CD4-positive, alpha-beta T cell treated with Interferon gamma for 1 hour (primary cell): ENCODE data around the gene ENOX2.
"Not testable (repeated sequence)": the region's sequence is repeated elsewhere in the genome, so short reads cannot be mapped to it uniquely, and the experiment has no call there.

Experiments
- DNase-seq: peaks from one replicate; pipeline ENCODE4 v3.0.0-alpha.2; 2020

Gene ENOX2

DNA sequence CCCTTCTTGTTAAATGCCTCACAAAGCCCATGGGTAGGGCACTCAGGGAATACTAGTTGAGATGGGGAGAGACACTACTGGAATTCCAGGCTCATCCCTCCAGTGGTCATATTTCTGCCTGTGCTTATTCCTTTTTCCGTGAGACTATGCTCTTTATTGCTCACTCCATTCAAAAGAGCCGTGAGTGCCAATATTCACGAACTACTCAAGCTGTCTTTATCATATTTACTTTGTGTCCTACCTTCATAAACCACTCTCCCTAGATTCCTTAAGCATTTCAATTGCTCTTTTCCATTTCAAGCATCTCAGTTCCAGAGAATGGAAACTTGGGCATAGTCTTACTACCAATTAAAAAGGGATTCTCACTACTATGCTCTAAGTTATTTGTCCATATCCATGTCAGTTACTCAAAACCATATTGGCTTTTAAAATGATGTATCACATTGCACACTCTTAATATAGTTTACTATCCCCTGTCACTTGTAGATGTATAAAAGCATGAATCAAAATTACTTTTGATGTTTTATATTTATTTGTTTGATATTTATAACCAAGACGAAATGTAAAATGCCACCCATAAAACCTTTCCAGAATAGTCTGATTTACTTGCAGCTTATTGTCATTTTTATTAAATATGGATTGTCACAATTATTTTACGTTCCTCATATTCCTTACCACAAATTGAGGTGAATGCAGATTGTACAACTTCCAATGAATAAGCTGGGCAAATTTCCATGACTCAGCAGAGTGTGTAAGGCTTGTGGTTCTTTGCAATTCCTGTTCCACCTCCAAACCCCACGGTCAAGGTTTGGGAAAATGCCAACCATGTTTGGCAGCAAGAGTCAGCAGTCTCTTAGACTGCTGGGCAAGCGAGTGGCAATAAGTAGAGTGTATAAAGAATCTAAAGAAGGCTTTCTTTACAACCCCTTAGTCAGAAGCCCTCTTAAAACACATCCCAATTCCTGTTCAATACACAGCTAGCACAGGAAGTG, 24.4 kb downstream of the ENOX2 start:
- no peak for DNase-seq

DNA sequence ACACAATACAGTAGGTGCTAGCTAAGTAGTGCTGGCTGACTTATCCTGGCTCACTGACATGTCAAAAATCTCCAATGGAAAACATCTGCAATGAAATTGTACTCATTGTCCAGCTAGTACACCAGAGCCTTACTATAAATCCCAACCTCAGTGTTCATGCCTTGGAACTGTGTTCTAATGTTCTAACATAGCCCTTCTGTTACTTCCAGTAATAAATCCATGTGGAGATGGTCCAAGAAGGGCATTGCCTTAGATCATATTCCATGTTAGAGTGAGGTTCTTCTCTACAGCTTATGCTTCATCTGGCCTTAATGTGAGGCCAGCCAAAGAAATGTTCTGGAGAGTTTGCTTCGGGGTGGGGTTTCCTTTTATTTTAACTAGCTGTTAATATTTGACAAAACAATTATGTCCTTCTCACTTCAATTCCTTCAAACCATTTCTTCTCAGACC, 25.1 kb downstream of the ENOX2 start:
- no peak for DNase-seq

DNA sequence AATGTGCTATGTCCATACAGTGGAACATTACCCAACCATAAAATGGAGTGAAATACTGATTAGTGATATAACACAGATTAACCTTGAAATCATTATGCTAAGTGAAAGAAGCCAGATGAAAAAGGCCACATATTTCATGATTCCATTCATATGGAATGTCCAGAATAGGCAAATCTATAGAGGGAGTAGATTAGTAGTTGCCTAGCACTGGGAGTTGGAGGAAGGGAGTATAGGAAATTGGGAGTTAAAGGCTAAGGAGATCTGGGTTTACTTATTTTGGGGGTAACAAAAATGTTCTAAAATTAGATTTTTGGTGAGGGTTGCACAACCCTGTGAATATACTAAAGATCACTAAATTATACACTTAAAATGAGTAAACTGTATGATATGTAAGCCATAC, 26.8 kb downstream of the ENOX2 start:
- no peak for DNase-seq

DNA sequence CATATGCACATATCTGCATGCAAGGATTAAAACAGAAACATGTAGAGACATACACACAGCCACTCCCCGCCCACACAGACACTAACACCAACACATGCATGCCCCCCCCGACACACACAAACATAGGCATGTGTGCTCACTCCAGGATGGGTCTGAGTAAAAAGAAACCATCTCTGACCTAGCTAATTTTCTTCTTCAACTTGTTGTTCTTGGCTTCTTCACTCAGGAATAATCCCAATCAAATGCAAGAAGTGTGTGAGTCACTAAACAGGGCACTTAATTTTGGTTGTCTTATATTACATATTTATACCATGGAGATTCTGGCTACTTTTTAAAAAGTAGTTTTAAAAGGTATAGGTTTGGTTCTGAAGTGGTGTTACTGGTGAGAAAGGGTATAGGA, 28.3 kb downstream of the ENOX2 start:
- no peak for DNase-seq

DNA sequence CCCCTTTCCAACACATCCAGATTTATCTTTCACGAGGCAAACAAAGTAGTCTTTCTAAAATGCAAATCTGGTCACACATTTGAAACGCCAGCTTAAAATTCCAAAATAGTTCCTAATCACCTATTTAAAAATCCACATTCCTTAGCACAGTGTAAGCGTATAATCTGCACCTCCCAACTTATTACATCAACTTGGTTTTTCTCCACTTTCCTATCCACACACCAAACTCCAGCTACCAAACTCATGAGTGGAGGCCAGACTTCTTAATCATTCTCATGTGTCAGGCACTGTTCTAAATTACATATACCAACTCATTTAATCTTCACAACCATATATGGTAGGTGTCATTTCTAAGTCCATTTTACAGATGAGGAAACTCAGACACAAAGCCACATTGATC, 33.8 kb downstream of the ENOX2 start:
- DNase-seq, result no peak

DNA sequence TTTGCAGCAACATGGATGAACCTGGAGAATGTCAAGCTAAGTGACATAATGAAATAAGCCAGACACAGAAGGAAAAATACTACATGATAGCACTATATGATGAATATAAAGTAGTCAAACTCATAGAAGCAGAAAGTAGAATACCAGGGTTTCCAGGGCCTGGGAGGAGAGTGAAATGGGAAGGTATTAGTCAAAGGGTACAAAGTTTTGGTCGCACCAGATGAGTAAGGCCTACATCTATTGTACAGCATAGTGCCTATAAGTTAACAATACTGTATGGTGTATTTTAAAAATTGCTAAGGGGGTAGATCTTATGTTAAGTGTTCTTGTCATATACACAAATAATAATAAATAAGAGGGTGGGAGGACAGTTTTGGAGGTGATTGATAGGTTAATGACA, 41.5 kb downstream of the ENOX2 start:
- no peak for DNase-seq

DNA sequence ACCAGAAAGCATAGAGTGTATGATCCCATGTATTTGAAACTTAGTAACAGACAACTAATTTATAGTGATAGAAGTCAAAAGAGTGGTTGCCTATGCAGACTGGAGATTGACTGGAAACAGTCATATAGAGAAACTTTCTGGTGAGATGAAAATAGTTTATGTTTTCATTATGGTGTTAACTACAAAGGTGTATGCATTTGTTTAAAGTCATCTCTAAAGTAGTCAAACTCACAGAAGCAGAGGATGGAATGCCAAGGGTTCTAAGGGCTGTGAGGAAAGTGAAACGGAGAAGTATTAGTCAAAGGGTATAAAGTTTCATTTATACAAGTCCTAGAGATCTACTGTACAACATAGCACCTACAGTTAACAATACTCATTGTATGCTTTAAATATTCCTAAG, 45.8 kb downstream of the ENOX2 start:
- no peak for DNase-seq

DNA sequence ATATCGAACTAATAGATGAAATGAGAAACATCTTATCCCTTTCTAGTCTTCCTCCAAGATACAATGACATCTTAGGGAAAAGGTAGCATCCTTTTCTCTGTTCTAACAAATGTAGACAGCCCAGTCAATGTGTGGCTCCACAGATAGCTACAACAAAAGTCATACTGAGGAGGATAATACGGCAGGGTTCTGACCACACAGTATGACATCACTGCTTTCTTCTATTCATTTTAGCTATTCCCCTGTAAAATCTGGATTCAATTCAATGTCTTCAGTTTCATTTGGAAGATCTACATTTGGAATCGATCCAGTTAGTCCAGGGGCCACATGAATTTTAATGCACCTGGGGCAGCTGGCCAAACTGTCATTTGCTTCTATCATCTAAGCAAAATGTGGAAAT, 51.4 kb downstream of the ENOX2 start:
- no peak for DNase-seq

DNA sequence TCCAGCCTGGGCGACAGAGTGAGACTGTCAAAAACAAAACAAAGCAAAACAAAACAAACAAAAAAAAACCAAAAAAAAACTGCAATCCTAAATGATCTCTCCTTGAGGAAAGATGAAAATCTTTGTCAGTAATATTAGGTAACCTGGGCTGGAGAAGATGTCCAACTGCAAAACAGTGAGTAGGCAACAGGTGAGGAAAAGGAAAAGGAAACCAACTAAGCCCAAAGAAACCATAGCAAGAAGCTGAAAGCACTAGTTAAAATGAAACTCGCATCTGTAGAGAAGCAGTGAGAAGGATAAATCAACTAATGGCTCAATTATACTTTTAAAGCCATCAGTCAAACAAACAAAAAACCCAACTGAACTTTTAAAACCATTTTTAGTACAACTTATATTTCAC, 54.2 kb downstream of the ENOX2 start:
- no peak for DNase-seq

DNA sequence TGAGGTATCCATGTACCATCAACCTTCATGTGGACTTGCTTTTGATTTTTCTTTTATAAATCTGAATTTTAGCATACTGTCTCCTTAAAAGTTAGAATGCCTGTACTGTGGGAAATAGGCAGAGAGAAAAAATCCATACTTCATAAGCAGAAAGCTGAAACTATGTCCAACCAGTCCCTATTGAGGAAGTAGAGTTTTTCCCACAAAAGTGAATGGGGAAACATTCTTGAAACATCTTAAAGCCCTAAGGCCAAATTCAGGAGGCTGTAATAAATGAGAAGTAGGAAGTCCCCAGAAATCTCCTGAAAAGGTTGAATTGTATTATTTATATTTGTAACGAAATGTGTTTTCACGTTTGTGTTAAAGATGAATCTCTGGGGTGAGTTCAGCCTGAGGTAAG, 56.3 kb downstream of the ENOX2 start:
- DNase-seq, result no peak

DNA sequence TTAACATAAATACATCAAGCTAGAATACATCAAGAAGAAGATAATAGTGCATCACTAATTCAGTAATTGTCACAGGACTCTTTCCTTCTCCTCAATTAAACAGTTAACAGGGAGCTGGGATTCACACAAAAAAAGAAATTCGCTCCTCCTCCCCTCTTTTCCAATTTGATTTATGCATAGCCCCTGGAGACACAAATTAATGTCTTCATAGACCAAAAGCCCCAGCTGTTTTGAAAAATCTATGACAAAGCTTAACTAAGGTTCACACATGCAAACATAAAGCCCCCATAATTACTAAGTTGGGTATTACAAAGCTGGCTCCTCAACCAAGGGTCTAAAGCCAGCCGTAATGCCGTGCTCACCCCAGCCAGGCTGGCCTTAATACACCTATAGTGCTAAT, 61.2 kb downstream of the ENOX2 start:
- DNase-seq, result no peak

DNA sequence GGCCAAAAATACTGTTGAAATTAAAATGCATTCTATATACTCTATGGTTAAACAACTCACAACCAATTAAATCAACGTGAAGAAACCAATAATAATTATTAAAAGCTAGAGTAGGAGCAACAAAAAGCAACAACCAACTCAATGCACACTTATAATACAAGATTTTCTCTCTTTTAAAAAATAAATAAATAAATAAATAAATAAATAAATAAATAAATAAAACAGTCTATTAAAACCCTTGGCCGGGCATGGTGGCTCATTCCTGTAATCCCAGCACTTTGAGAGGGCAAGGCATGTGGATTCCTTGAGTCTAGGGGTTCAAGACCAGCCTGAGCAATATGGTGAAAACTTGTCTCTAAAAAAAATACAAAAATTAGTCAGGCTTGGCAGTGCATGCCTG, 62.7 kb downstream of the ENOX2 start:
- DNase-seq, result no peak

DNA sequence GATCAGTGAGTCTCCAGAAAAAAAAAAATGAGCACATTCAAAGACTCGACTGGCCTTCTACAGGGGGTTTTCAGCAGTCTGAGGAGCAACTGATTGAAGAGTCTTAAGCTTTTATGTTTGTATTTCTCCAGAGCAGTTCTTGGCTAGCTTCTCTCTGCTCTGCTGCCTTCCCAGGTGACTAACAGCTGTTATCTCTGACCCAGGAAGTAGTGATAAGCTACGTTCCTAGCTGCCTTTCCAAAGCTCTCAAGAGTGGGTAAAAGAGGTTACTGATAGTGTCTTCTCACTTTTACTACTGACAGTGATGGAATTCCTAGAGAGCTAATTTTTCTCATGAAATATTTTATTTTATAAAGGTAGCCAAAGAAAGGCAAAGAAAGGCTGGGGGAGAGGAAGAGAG, 66.6 kb downstream of the ENOX2 start:
- DNase-seq, result no peak

DNA sequence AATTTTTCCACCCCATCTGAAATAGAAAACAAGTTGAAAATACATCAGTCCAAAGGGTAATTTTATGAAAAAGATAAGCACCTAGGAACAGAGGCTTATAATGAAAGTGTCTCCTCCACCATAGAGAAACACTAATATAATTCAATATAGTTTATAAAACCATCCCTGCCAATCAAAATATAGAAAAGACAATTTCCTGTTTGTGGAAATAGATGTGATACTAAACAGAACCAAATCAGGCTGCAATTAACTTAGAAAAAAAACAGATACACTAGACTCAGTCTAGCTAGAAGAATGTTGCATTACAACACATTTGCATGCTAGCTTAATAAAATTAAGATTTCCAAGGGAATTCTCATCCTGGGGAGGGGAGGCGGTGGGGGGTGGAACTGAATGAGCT, 68.2 kb downstream of the ENOX2 start:
- no peak for DNase-seq

DNA sequence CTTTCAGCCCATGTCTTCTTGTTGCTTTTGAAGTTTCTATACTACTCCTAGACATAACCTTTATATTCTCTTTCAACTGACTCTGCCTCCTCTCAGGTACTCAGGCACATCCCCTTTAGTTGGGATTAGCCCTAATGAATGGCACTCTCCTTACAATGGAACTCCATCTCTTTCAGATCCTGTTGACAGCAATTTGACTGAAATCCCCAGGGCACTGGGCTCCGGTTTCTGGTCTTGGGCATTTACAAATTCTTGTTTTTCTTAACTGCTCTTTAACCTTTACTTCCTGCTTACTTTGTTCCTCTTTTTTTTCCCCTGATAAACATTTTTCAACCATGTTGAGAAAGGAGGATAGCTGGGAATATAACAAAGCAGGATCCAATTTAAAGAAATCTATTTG, 68.9 kb downstream of the ENOX2 start:
- no peak for DNase-seq

DNA sequence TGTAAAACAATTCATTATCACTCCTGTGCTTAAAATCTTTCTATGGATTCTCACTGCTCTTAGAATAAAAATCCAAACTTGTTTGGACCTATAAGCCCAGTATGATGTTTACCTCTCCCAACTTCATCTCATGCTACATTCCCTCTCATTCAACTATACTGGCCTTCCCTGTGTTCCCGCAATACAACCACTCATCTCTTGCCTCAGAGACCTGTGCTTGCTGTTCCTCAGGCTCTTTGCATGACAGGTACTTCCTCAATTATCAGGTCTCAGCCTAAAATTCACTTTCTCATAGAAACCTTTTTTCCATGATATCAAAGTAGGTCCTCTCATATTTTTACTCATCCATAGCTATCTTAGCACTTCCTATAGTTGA, 71.7 kb downstream of the ENOX2 start:
- no peak for DNase-seq

DNA sequence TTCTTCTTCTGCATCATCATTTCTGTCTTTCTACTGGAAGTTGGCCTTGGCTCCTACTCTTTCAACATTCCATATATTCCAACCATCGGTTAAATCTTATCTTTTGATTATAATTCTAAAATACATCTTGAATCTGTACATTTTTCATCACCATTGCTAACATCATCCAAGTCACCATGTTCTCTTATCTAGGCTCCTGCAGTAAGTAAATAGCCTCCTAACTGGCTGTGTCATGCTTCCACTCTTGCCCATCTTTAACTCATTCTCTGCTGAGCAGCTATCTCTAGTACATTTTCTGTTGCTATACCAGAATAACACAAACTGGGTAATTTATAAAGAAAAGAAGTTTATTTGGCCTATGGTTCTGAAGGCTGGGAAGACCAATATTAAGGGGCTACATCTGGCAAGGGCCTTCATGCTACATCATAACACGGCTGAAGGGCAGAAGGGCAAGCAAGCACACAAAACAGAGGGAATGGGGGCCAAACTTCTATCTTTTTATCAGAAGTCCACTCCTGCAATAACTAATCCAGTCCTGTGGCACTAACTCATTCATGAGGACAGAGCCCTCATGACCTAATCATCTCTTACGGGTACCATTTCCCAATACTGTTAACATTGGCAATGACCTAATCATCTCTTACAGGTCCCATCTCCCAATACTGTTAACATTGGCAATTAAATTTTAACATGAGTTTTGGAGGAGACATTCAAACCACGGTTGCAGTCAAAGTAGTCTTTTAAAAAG, 72.2 kb downstream of the ENOX2 start:
- DNase-seq, result no peak

DNA sequence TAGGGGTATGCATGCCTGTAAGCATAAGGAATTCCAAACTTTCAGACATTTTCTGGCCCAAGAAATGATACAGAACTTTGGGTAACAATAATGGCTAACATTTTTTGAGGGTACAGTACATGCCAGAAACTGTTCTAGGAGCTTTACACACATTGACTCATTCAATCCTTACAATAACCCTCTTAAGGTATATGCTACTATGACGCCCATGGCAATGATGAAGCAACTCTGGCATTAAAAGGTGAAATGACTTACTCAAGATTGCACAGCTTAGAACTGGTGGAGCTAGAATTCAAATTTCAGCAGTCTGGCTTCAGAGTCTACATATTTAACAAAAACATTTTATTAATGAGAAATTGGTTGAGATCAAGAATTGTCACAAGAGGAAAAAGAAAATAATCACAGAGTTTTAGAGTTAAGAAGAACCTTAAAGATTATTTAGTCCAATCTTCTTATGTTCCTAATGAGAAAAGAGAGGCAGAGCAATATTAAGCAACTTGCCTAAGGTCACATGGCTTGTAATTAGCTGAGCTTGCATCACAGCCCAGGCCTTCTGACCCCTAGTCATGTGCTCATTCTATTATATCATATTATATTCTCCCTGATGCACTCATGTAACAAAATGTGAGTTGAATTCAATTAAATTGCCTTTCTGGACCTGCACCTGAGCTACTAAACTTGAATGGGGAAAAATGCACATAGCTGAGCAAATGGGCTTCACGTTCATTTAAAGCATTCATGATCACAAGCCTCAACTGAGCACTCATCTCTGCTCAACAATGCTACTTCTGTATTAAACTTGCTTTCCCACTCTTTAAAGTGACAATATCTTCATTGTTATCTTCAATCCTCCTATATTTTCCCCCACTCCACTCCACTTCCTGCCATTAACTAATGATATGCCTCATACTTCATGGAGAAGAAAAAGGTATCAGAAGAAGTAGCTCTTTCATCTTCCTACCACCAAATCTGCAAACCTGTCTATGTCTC, 73.2 kb downstream of the ENOX2 start:
- DNase-seq, result no peak

DNA sequence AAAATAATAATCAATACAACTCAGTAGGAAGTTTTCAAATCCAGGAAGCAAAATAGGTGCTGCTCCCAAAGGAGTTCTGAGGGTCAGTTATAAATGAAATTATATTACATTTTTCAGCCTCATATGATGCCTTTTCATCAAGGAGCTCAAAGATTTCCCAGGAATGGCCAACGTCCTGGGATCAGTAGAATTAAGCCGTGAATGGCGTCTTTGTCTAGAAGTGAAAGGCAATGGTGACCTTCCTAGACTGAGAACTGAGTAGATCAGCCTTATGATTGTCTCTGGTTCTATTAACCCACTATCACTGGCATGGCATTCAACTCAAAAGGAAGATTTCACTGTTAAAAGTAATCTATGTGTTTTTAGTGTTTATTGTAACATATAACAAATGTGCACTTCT, 74.4 kb downstream of the ENOX2 start:
- no peak for DNase-seq

DNA sequence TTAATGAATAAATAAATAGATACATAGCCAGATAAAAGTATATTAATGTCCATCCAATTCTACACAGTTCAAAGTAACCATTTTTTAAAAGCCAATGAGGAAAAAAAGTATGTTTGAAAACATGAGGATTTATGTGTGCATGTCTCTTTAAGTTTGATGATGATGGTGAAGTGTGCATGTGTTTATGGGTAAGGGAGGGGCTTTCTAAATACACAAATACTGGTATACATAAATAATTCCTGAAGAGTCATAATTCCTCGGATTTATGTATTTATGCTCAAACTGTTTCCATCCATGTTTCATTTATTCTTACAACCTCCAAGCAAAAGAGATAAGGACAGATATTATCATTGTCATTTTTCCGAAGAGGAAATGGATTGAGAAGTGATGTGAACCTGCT, 75.4 kb downstream of the ENOX2 start:
- no peak for DNase-seq

DNA sequence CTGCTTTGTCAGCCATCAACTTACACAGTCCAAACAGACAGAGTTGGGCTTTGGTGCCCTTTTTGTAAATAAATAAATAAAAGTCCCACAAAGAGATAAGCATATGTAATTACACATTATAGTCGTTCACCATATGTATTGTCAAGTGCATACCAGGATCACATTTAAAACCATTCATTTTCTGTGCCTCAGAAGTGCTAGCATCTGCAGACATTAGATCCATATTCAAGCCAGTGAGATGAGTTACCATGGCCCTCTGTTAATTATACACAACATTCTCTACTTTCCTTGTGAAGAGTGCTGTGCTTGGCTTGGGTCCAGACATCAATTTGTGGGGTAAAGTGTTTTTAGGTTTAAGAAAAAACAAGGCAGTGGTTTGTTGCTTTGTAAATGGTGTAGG, 76.8 kb downstream of the ENOX2 start:
- no peak for DNase-seq

DNA sequence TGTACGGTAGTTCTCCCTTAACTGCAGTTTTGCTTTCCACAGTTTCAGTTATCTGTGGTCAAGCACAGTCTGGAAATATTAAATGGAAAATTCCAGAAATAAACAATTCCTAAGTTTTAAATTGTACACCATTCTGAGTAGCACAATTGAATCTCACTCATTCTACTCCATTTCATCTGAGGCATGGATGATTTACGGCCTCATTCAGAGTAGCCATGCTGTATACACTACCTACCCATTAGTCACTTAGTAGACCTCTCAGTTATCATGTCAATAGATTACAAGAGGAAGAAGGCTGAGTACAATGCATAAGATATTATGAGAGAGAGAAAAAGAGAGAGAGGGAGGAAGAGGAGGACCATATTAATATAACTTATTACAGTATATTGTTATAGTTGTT, 77.5 kb downstream of the ENOX2 start:
- DNase-seq, result no peak

DNA sequence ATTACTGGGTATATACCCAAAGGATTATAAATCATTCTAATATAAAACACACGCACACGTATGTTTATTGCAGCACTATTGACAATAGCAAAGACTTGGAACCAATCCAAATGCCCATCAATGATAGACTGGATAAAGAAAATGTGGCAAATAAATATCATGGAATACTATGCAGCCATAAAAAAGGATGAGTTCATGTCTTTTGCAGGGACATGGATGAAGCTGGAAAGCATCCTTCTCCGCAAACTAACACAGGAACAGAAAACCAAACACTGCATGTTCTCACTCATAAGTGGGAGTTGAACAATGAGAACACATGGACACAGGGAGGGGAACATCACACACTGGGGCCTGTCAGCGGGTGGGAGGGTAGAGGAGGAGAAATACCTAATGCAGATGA, 83.6 kb downstream of the ENOX2 start:
- not testable (repeated sequence) for DNase-seq
